IMR-90 (cell line): ENCODE measurements around the gene RAB8B. TPM values are rescaled to one million over a fixed set of nuclear protein-coding genes. Genes with fewer than 3 reads are reported as not detected.

Source experiments
- ATAC-seq: fragments of 200-7000 bp; cut with Tn5 transposase; 2 replicates; pipeline ENCODE4 v1.9.1; 2020; ENCODE audit warnings: low read depth, mild to moderate bottlenecking, moderate library complexity
- BruUV-seq: library from RNA; stranded (reverse); fragments of 400-500 nt; replicated peaks from 2 replicates; lab custom pipeline; 2021; lab: Mats Ljungman, UMichigan
- CTCF ChIA-PET: fragments of 300-600 bp; formaldehyde crosslinking; extraction: SDS; loops from one replicate; lab custom pipeline; 2021; ENCODE audit warnings: antibody characterized with exemption; lab: Yijun Ruan, JAX
- POLR2A ChIA-PET: fragments of 300-600 bp; sonication (Branson Sonifier 250); formaldehyde crosslinking; loops from one replicate; lab custom pipeline; 2022; ENCODE audit warnings: antibody characterized with exemption; ENCODE audit not compliant: unreplicated experiment; lab: Charles Lee
- DNase-seq: peaks from one replicate; pipeline ENCODE4 v3.0.0; 2013
- H2AFZ ChIP-seq: replicated peaks from 2 replicates; pipeline ENCODE3; 2013; ENCODE audit warnings: low read length, mild to moderate bottlenecking; ENCODE audit not compliant: poor library complexity
- H2AK5ac ChIP-seq: 2 replicates; pipeline ENCODE4 v1.6.1; 2013; ENCODE audit warnings: low read depth, low read length, inconsistent platforms
- H2AK9ac ChIP-seq: replicated peaks from 2 replicates; pipeline ENCODE3; 2013; ENCODE audit warnings: mild to moderate bottlenecking, low read depth, low read length, moderate library complexity; ENCODE audit not compliant: poor library complexity
- H2BK120ac ChIP-seq: 2 replicates; pipeline ENCODE4 v1.6.1; 2013; ENCODE audit warnings: low read depth, low read length, inconsistent platforms
- H2BK15ac ChIP-seq: 3 replicates; pipeline ENCODE4 v1.6.1; 2013; ENCODE audit warnings: low read depth, low read length, inconsistent platforms
- H2BK20ac ChIP-seq: 2 replicates; pipeline ENCODE4 v1.6.1; 2013; ENCODE audit warnings: low read depth, mild to moderate bottlenecking, inconsistent platforms, low read length, moderate library complexity
- H2BK5ac ChIP-seq: 2 replicates; pipeline ENCODE4 v1.6.1; 2013; ENCODE audit warnings: mild to moderate bottlenecking, low read depth, low read length, inconsistent platforms; ENCODE audit not compliant: poor library complexity, severe bottlenecking
- H3K14ac ChIP-seq: replicated peaks from 2 replicates; pipeline ENCODE4 v1.6.1; 2013; ENCODE audit warnings: low read depth, low read length, inconsistent platforms
- H3K18ac ChIP-seq: 2 replicates; pipeline ENCODE4 v1.6.1; 2013; ENCODE audit warnings: low read depth, low read length, control low read depth
- H3K23ac ChIP-seq: 2 replicates; pipeline ENCODE4 v1.6.1; 2013; ENCODE audit warnings: low read depth, low read length, inconsistent platforms
- H3K27ac ChIP-seq: 2 replicates; pipeline ENCODE4 v1.5.1; 2013; ENCODE audit warnings: mild to moderate bottlenecking, control low read depth, low read length; ENCODE audit not compliant: insufficient read depth
- H3K27me3 ChIP-seq: 2 replicates; pipeline ENCODE4 v1.6.1; 2013; ENCODE audit warnings: low read length; ENCODE audit not compliant: control insufficient read depth, insufficient read depth
- H3K36me3 ChIP-seq: 2 replicates; pipeline ENCODE4 v1.6.1; 2013; ENCODE audit warnings: low read length, mixed read lengths; ENCODE audit not compliant: control insufficient read depth, insufficient read depth
- H3K4ac ChIP-seq: 2 replicates; pipeline ENCODE4 v1.6.1; 2013; ENCODE audit warnings: low read depth, low read length, inconsistent platforms
- H3K4me1 ChIP-seq: 2 replicates; pipeline ENCODE4 v1.6.1; 2013; ENCODE audit warnings: low read length, mixed read lengths; ENCODE audit not compliant: control insufficient read depth, insufficient read depth
- H3K4me2 ChIP-seq: 2 replicates; pipeline ENCODE4 v1.6.1; 2013; ENCODE audit warnings: low read depth, mild to moderate bottlenecking, control low read depth, low read length, moderate library complexity
- H3K4me3 ChIP-seq: 2 replicates; pipeline ENCODE4 v1.5.1; 2013; ENCODE audit warnings: low read depth, mild to moderate bottlenecking, control low read depth, low read length, moderate library complexity; ENCODE audit not compliant: insufficient read depth
- H3K56ac ChIP-seq: 2 replicates; pipeline ENCODE4 v1.6.1; 2013; ENCODE audit warnings: low read length, inconsistent platforms; ENCODE audit not compliant: insufficient read depth; ENCODE audit errors: extremely low read depth
- H3K79me1 ChIP-seq, 2 experiments: 2 replicates each; pipeline ENCODE4 v1.6.1; 2013; ENCODE audit warnings: low read length in 2 of 2, inconsistent platforms in 1 of 2, low read depth in 1 of 2
- H3K9ac ChIP-seq: 2 replicates; pipeline ENCODE4 v1.6.1; 2013; ENCODE audit warnings: low read depth, low read length, control low read depth
- H3K9me1 ChIP-seq: 2 replicates; pipeline ENCODE4 v1.6.1; 2013; ENCODE audit warnings: low read length, inconsistent platforms; ENCODE audit not compliant: insufficient read depth
- H3K9me3 ChIP-seq: 2 replicates; pipeline ENCODE4 v1.6.1; 2013; ENCODE audit warnings: low read length; ENCODE audit not compliant: control insufficient read depth, insufficient read depth
- H4K20me1 ChIP-seq: 2 replicates; pipeline ENCODE4 v1.6.1; 2013; ENCODE audit warnings: low read length, inconsistent platforms; ENCODE audit not compliant: insufficient read depth
- H4K5ac ChIP-seq: 2 replicates; pipeline ENCODE4 v1.6.1; 2013; ENCODE audit warnings: mild to moderate bottlenecking, low read depth, low read length, control low read depth
- H4K8ac ChIP-seq, 2 experiments: 2 replicates each; pipeline ENCODE4 v1.6.1; 2013; ENCODE audit warnings: low read depth in 2 of 2, low read length in 2 of 2, control low read depth in 1 of 2, inconsistent platforms in 1 of 2
- H4K91ac ChIP-seq: 2 replicates; pipeline ENCODE4 v1.6.1; 2013; ENCODE audit warnings: low read depth, low read length, inconsistent platforms; ENCODE audit not compliant: insufficient read depth
- CEBPB ChIP-seq: IDR thresholded peaks from 2 replicates; pipeline ENCODE4 v1.6.1; 2012; ENCODE audit warnings: low read depth, low read length, improper control_type of control experiment
- CHD1 ChIP-seq: IDR thresholded peaks from 2 replicates; pipeline ENCODE4 v1.6.1; 2012; ENCODE audit warnings: low read depth, low read length, improper control_type of control experiment
- FOS ChIP-seq: fragments of 150-350 bp; IDR thresholded peaks from 2 replicates; pipeline ENCODE4 v1.6.1; 2016; ENCODE audit warnings: low read depth, low read length
- SMC3 ChIP-seq: fragments of 150-350 bp; IDR thresholded peaks from 2 replicates; pipeline ENCODE4 v1.6.1; 2016; ENCODE audit warnings: low read depth, mild to moderate bottlenecking, antibody characterized with exemption, low read length, moderate library complexity
- WGBS, 2 experiments: methylation state at CpG; one replicate each; pipeline versions ENCODE4 v1.1.5 to v1.1.7; 2013; ENCODE audit warnings: missing lambda C conversion rate in 2 of 2; ENCODE audit not compliant: insufficient read length in 1 of 2; ENCODE audit errors: extremely low coverage in 2 of 2; 5-methylcytosine and 5-hydroxymethylcytosine counted together
- dilution Hi-C: fragments of 300-500 bp; cut with HindIII; formaldehyde crosslinking; loops from one replicate; pipeline ENCODE4 v1.14.3; 2018; ENCODE audit warnings: low sequenced_read_pairs; ENCODE audit not compliant: unreplicated experiment
- in situ Hi-C: fragments of 300-500 bp; cut with MboI; formaldehyde crosslinking; loops from 3 replicates; pipeline ENCODE4 v1.14.3; 2019; ENCODE audit warnings: low sequenced_read_pairs, inconsistent platforms, mixed read lengths
- intact Hi-C: fragments of 100-400 bp; cut with micrococcal nuclease; formaldehyde crosslinking; loops from 2 replicates; pipeline ENCODE4 v1.10.0; 2022
- polyA plus RNA-seq, 3 experiments: library from polyadenylated mRNA; depleted of rRNA; stranded (reverse); fragments of >200 nt; gene quantifications; 2 replicates each; pipeline ENCODE4 v1.2.3, GENCODE V29; 2012; ENCODE audit warnings: low replicate concordance in 1 of 3
- total RNA-seq: library from RNA; depleted of rRNA; stranded (reverse); fragments of >200 nt; gene quantifications from 2 replicates; pipeline ENCODE4 v1.2.3, GENCODE V29; 2012

The RAB8B gene
- total and polyA plus RNA-seq, 2 of the 4 experiments (the other 2 are of a cell fraction), result 19.4 to 29.4 TPM

DNA sequence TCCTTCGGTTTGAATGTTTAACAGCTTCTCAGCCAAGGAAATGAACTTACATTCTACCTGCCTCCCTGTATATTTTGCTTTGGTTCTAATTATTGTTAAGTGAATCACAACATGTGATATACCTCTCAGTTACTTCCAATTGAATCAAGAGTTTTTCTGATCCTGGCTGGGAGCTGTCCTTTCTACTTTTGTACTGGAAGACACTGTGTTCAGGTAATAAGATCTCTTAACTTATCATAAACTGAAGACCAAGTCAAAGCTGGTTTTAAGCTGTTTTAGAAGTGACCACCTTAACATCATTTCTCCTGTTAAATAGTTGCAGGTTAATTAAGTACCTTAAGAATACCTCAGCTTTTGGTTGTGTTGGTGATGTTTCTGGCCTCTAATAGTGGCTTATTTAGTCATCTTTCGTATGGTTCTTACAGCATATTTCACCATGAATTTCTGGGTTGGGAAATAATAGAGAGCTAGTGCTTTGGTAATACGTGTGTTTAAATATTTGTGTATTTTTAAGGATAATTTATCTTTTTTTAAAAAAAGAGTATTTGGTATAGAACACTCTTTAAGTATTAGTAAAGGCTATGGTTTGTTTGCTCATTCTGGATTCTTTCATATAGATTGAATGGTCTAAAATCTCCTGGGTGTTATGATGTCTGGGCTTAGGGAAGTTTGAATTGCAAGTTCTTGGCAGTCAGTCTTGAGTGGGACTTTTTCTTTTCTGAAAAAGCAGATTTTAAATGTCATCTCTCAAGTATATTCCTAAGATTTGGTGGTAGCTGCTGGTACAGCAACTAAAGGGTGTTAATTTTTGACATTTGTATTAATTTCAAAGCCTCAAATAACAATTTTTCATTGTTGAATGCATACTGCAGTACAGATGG is 1.6 kb downstream of the RAB8B start:
- intact Hi-C loops, result loop anchor here (5.0 kb wide), 1 partner anchor 34 kb away; the partner anchor contains the start of gene RPS27L
- H4K5ac ChIP-seq, result no peak overlapping the region
- no peak for ATAC-seq

More for the DNA sequence above, 1.6 kb downstream of the RAB8B start:
- Histone ChIP-seq H3K14ac (no peak overlapping the region), H3K9me1 (peaks cover 6% of the 10 kb centered on the region), H3K9me3 (no peaks in the 10 kb centered on the region), H3K4me1 (peaks cover 16% of the 10 kb centered on the region), H3K27ac (no peak overlapping the region), H3K23ac (peak overlapping the region; percentile 97; the same call in 1 of the 2 replicates), H4K91ac (no peak overlapping the region), H3K36me3 (no peaks in the 10 kb centered on the region), H3K79me1 (peaks cover 23 to 60% of the 10 kb centered on the region in 2 experiments), H2BK120ac (no peak overlapping the region), H2BK15ac (no peak overlapping the region), H2AK9ac (no peak overlapping the region), H3K56ac (no peak overlapping the region), H4K8ac (no peak overlapping the region), H2BK20ac (no peak overlapping the region), H3K4me3 (peak overlapping the region; percentile 95), H2BK5ac (peak overlapping the region; percentile 95), H2AK5ac (no peak overlapping the region), H2AFZ (no peak overlapping the region), H4K20me1 (peaks cover 12% of the 10 kb centered on the region; the same call in 1 of the 2 replicates), H3K27me3 (no peaks in the 10 kb centered on the region), H3K4me2 (peak overlapping the region; percentile 99), H3K18ac (no peak overlapping the region), H3K9ac (peak overlapping the region; percentile 98; the same call in 1 of the 2 replicates), H3K4ac (no peak overlapping the region)
- no TSS peak for BruUV-seq
- no peak for TF ChIP-seq FOS
- no peak for TF ChIP-seq CHD1
- no peak for TF ChIP-seq SMC3
- peak; percentile 51; the same call in 1 of the 2 replicates for TF ChIP-seq CEBPB
- dilution Hi-C loops (no loop called here), in situ Hi-C loops (no loop called here)
- POLR2A ChIA-PET, result interaction anchor here (0.6 kb wide), 1 partner anchor 32 kb away, joined by 4 read pairs; no protein-coding TSS in a partner anchor
- CTCF ChIA-PET, result no interaction called here
- no CpG with 5 or more reads among the region's 3 CpGs for WGBS, 2 experiments
- DNase-seq, result peak; percentile 36
